ENCODE data around the gene MBD6. TPM values are rescaled to one million over a fixed set of nuclear protein-coding genes. Genes with fewer than 3 reads are reported as not detected.

The MBD6 gene
- total RNA-seq, 2 donors from 2014 or later: 12.5 to 14.4 TPM

- H3K27ac ChIP-seq: no peak overlapping the region
- peaks cover 100% of the 10 kb centered on the region for H3K36me3 ChIP-seq
- no peaks in the 10 kb centered on the region for H3K9me3 ChIP-seq
- H3K27me3 ChIP-seq: no peaks in the 10 kb centered on the region
- H3K4me1 ChIP-seq: peaks cover 0 to 22% of the 10 kb centered on the region in 2 donors
- TF ChIP-seq CTCF (IDR thresholded peaks at IDR 0.05): no peak
- no peak for DNase-seq (ENCODE audit: low spot score)
- H3K4me3 ChIP-seq: no peak overlapping the region
Observed at GRCh38 chr12:57528831-57529555, 6.4 kb downstream of the MBD6 start.

- H3K4me3 ChIP-seq: no peak overlapping the region
- DNase-seq (ENCODE audit: low spot score): no peak
- peaks cover 0 to 14% of the 10 kb centered on the region in 2 donors for H3K4me1 ChIP-seq
- TF ChIP-seq CTCF (IDR thresholded peaks at IDR 0.05): no peak
- no peaks in the 10 kb centered on the region for H3K9me3 ChIP-seq
- H3K36me3 ChIP-seq: peaks cover 100% of the 10 kb centered on the region
- H3K27me3 ChIP-seq: no peaks in the 10 kb centered on the region
- H3K27ac ChIP-seq: no peak overlapping the region
Observed at GRCh38 chr12:57529831-57530230, 7.2 kb downstream of the MBD6 start.

GRCh38 chr12:57530396-57531142, 7.9 kb downstream of the MBD6 start:
- no peak for DNase-seq (ENCODE audit: low spot score)

GRCh38 chr12:57531836-57532235, 9.2 kb downstream of the MBD6 start:
- Histone ChIP-seq H3K9me3 (no peaks in the 10 kb centered on the region), H3K27me3 (no peaks in the 10 kb centered on the region), H3K27ac (no peak overlapping the region), H3K4me1 (no peaks in the 10 kb centered on the region), H3K4me3 (no peak overlapping the region), H3K36me3 (peaks cover 87% of the 10 kb centered on the region)
- no peak for TF ChIP-seq CTCF (IDR thresholded peaks at IDR 0.05)
- no peak for DNase-seq (ENCODE audit: low spot score)

More at GRCh38 chr12:57530396-57531142, 7.9 kb downstream of the MBD6 start:
- peaks cover 0 to 6% of the 10 kb centered on the region in 2 donors for H3K4me1 ChIP-seq
- H3K36me3 ChIP-seq: peaks cover 100% of the 10 kb centered on the region
- H3K4me3 ChIP-seq: no peak overlapping the region
- no peak overlapping the region for H3K27ac ChIP-seq
- H3K9me3 ChIP-seq: no peaks in the 10 kb centered on the region
- no peaks in the 10 kb centered on the region for H3K27me3 ChIP-seq
- no peak for TF ChIP-seq CTCF (IDR thresholded peaks at IDR 0.05)

- Histone ChIP-seq H3K27ac (no peak overlapping the region), H3K4me1 (no peaks in the 10 kb centered on the region), H3K4me3 (no peak overlapping the region), H3K9me3 (no peaks in the 10 kb centered on the region), H3K36me3 (peaks cover 77% of the 10 kb centered on the region), H3K27me3 (no peaks in the 10 kb centered on the region)
- TF ChIP-seq CTCF (IDR thresholded peaks at IDR 0.05): no peak
- no peak for DNase-seq (ENCODE audit: low spot score)
Observed at GRCh38 chr12:57533108-57533507, 10.5 kb downstream of the MBD6 start.

All from right atrium auricular region (tissue), 2 donors.